Measurements from ENCODE around the gene TAF5L. TPM values are rescaled to one million over a fixed set of nuclear protein-coding genes. Genes with fewer than 3 reads are reported as not detected.

TAF5L gene
- total and polyA plus RNA-seq, 2 experiments from 2014 or later = 5.4 to 13.0 TPM

DNA sequence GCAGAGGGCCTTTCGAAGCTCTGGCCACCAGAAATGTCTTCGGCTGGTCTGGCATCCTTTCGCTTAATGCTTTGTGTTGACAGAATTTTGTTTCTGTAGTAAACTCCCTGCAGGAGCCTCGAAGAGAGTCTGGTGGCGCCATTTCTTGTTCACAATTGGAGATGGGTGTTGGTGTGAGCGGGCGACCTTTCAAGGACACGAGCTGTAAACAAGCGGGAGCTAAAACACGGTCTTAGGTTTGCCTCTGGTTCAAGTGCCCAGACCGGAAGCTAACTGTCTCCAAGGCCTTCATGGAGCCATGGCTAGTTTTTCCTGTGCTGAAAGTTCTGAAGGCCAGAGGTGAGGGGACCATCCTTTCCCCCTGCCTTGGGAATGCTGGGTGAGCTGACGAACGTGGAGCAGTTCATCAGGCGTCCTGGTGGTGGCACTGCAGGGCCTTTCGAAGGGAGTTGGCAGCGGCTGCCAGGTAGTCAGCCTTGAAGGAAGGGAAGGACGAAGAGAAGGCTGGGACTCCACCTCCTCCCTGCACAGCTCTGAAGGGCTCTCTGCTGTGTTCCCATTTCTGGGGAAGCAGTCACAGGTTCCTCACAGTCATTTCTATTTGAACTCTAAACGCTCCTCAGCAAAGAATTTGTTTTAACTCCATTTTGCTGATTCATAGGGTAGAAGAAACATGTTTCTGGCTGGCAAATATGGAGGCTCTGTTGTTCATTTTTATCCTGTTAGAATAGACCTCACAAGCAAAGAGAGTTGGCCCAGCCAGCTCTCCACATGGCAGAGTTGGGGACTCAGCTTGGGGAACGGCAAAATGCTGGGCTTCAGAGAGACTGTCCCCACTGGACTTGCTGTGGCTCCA, 35.3 kb upstream of the TAF5L start:
- no peaks in the 10 kb centered on the region for H3K9me2 ChIP-seq (replicated peaks; ENCODE audit: insufficient read depth)
- H3K4me1 ChIP-seq (ENCODE audit: insufficient read depth) = no peaks in the 10 kb centered on the region
- no peak overlapping the region for H2AFZ ChIP-seq
- H3K36me3 ChIP-seq (replicated peaks; ENCODE audit: insufficient read depth, low read depth) = no peaks in the 10 kb centered on the region
- H3K27me3 ChIP-seq = no peaks in the 10 kb centered on the region
- no peak overlapping the region for H3K4me3 ChIP-seq
- peak; percentile 89 for DNase-seq (ENCODE audit: low spot score)
- H3K27ac ChIP-seq = no peak overlapping the region
- H3K4me2 ChIP-seq = no peak overlapping the region
- WGBS (ENCODE audit: low lambda C conversion rate, missing lambda C conversion rate) = 65% methylated on average over 19 of the region's 19 CpGs
- TF ChIP-seq EZH2phosphoT487 (IDR thresholded peaks at IDR 0.05; ENCODE audit: low read depth, severe bottlenecking, unreplicated experiment) (no peak), CTCF (IDR thresholded peaks at IDR 0.05; ENCODE audit: poor library complexity) (peak; percentile 84), EZH2 (IDR thresholded peaks at IDR 0.05; ENCODE audit: borderline replicate concordance) (no peak)
- H3K9me3 ChIP-seq (ENCODE audit: low read depth) = no peaks in the 10 kb centered on the region
- no peaks in the 10 kb centered on the region for H3K79me2 ChIP-seq
- no peaks in the 10 kb centered on the region for H4K20me1 ChIP-seq (ENCODE audit: insufficient read depth, poor library complexity, severe bottlenecking)

GRCh38 chr1:229657993-229658755, 32.3 kb upstream of the TAF5L start:
- Histone ChIP-seq H3K9me2 (replicated peaks; ENCODE audit: insufficient read depth) (no peaks in the 10 kb centered on the region), H3K4me1 (ENCODE audit: insufficient read depth) (no peaks in the 10 kb centered on the region), H4K20me1 (ENCODE audit: insufficient read depth, poor library complexity, severe bottlenecking) (no peaks in the 10 kb centered on the region), H3K4me2 (no peak overlapping the region), H3K9me3 (ENCODE audit: low read depth) (no peaks in the 10 kb centered on the region), H3K27me3 (no peaks in the 10 kb centered on the region), H3K4me3 (no peak overlapping the region), H3K79me2 (no peaks in the 10 kb centered on the region), H3K36me3 (replicated peaks; ENCODE audit: insufficient read depth, low read depth) (no peaks in the 10 kb centered on the region), H3K27ac (no peak overlapping the region), H2AFZ (no peak overlapping the region)
- TF ChIP-seq CTCF (IDR thresholded peaks at IDR 0.05; ENCODE audit: poor library complexity) (no peak), EZH2phosphoT487 (IDR thresholded peaks at IDR 0.05; ENCODE audit: low read depth, severe bottlenecking, unreplicated experiment) (no peak), EZH2 (IDR thresholded peaks at IDR 0.05; ENCODE audit: borderline replicate concordance) (no peak)
- no peak for DNase-seq (ENCODE audit: low spot score)
- WGBS (ENCODE audit: low lambda C conversion rate, missing lambda C conversion rate) = 91% methylated on average over 2 of the region's 2 CpGs

- no peak for TF ChIP-seq CTCF (IDR thresholded peaks at IDR 0.05; ENCODE audit: poor library complexity)
- TF ChIP-seq EZH2phosphoT487 (IDR thresholded peaks at IDR 0.05; ENCODE audit: low read depth, severe bottlenecking, unreplicated experiment) = no peak
- TF ChIP-seq EZH2 (IDR thresholded peaks at IDR 0.05; ENCODE audit: borderline replicate concordance) = no peak
- Histone ChIP-seq H3K27ac (no peak overlapping the region), H3K79me2 (no peaks in the 10 kb centered on the region), H3K27me3 (no peaks in the 10 kb centered on the region), H3K4me1 (ENCODE audit: insufficient read depth) (no peaks in the 10 kb centered on the region), H3K9me3 (ENCODE audit: low read depth) (no peaks in the 10 kb centered on the region), H4K20me1 (ENCODE audit: insufficient read depth, poor library complexity, severe bottlenecking) (no peaks in the 10 kb centered on the region), H3K4me2 (no peak overlapping the region), H3K36me3 (replicated peaks; ENCODE audit: insufficient read depth, low read depth) (no peaks in the 10 kb centered on the region), H3K4me3 (no peak overlapping the region), H2AFZ (no peak overlapping the region), H3K9me2 (replicated peaks; ENCODE audit: insufficient read depth) (no peaks in the 10 kb centered on the region)
- no peak for DNase-seq (ENCODE audit: low spot score)
- 96% methylated on average over 5 of the region's 5 CpGs for WGBS (ENCODE audit: low lambda C conversion rate, missing lambda C conversion rate)
These were observed 29.9 kb upstream of the TAF5L start for GRCh38 chr1:229655781-229656180.

Measured in hepatocyte (in vitro differentiated cells).